ENCODE data around the gene EEF1AKMT2.

DNA sequence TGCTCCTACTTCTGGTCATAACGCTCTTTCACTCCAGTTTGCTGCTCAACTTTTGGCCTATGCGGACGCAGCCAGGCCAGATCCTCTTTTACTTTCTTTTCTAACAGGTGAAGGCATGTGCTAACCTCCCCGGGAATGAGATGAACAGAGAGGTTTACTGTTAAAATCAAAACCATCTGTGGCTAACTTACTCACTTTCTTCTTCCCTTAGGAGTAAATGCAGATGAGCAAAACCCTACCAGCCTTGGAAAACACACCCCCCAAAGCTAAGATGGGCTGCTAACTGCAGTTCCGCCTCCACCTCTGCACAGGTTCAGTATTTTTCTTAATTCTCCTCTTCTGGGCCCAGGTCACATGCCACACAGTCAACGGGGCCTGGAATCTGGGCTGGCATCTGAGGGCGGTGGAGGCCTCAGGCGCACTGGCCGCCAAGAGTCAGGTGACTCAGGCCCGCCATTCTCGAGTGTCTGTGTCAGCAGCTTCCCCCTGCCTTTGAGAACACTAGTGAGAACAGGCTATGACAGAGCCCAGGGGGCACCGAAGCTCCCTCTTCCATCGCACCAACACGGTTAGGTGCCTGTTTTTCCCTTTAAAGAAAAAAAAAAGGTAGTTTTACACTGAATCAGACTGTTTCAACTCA lies 58.6 kb downstream of the EEF1AKMT2 start:
- TF ChIP-seq POLR2A (IDR thresholded peaks at IDR 0.05; ENCODE audit: low read depth, low read length) (no peak; the same call in 1 of the 2 replicates), TAF1 (IDR thresholded peaks at IDR 0.05; ENCODE audit: borderline replicate concordance, low read depth, low read length) (no peak)

Data from GM12892 (cell line).